ENCODE results near the gene ZNF438.
"Not testable (repeated sequence)": the region's sequence is repeated elsewhere in the genome, so short reads cannot be mapped to it uniquely, and the experiment has no call there.

Gene ZNF438

GRCh38 chr10:30931094-30931493 is 100.6 kb downstream of the ZNF438 start:
- DNase-seq = no peak

- no peak for DNase-seq
Observed at GRCh38 chr10:30929901-30930520, 101.7 kb downstream of the ZNF438 start.

- DNase-seq = peak in 4 of 6 experiments; percentile 11 to 53 (median 34)
Observed at GRCh38 chr10:30929311-30929729, 102.3 kb downstream of the ZNF438 start.

GRCh38 chr10:30928742-30929141 is 102.9 kb downstream of the ZNF438 start:
- DNase-seq = peak in 2 of 6 experiments; percentile 7 to 38

- no peak for DNase-seq
Observed at GRCh38 chr10:30918651-30919050, 113.0 kb downstream of the ZNF438 start.

- no peak for DNase-seq
Observed at GRCh38 chr10:30917789-30918188, 113.9 kb downstream of the ZNF438 start.

- no peak for DNase-seq
Observed at GRCh38 chr10:30917067-30917466, 114.6 kb downstream of the ZNF438 start.

- DNase-seq = no peak
Observed at GRCh38 chr10:30915146-30915545, 116.5 kb downstream of the ZNF438 start.

- DNase-seq = no peak
Observed at GRCh38 chr10:30911303-30911863, 120.3 kb downstream of the ZNF438 start.

- DNase-seq = no peak
Observed at GRCh38 chr10:30903397-30904138, 128.1 kb downstream of the ZNF438 start.

GRCh38 chr10:30902621-30903396 is 128.9 kb downstream of the ZNF438 start:
- DNase-seq = no peak

GRCh38 chr10:30901487-30901886 is 130.2 kb downstream of the ZNF438 start:
- DNase-seq = not testable (repeated sequence)

- DNase-seq = no peak
Observed at GRCh38 chr10:30898964-30899363, 132.7 kb downstream of the ZNF438 start.

GRCh38 chr10:30897547-30897946 is 134.1 kb downstream of the ZNF438 start:
- no peak for DNase-seq

GRCh38 chr10:30897048-30897447 is 134.6 kb downstream of the ZNF438 start:
- no peak for DNase-seq

- DNase-seq = no peak
Observed at GRCh38 chr10:30894221-30894620, 137.4 kb downstream of the ZNF438 start.

- DNase-seq = no peak
Observed at GRCh38 chr10:30893208-30893607, 138.5 kb downstream of the ZNF438 start.

GRCh38 chr10:30887839-30888238 is 143.8 kb downstream of the ZNF438 start:
- DNase-seq = no peak

- DNase-seq = no peak
Observed at GRCh38 chr10:30885423-30885822, 146.2 kb downstream of the ZNF438 start.

GRCh38 chr10:30883751-30884150 is 147.9 kb downstream of the ZNF438 start:
- DNase-seq = no peak

GRCh38 chr10:30883116-30883515 is 148.5 kb downstream of the ZNF438 start:
- DNase-seq = no peak

GRCh38 chr10:30882281-30882680 is 149.4 kb downstream of the ZNF438 start:
- no peak for DNase-seq

- DNase-seq = no peak
Observed at GRCh38 chr10:30878920-30879319, 152.7 kb downstream of the ZNF438 start.
